Endothelial cell of umbilical vein (primary cell): ENCODE measurements around the gene CYP4V2. TPM values are rescaled to one million over a fixed set of nuclear protein-coding genes. Genes with fewer than 3 reads are reported as not detected.

ENCODE experiments used
- BruUV-seq: library from RNA; stranded (reverse); fragments of 400-500 nt; replicated peaks from 2 replicates; lab custom pipeline; 2021; lab: Mats Ljungman, UMichigan
- CTCF ChIA-PET: fragments of 300-600, 350-600 bp; sonication (Branson Sonifier 250); formaldehyde crosslinking; loops from one replicate; lab custom pipeline; 2021; ENCODE audit warnings: antibody characterized with exemption, inconsistent platforms; lab: Charles Lee
- POLR2A ChIA-PET: fragments of 300-600, 350-600 bp; sonication (Branson Sonifier 250); formaldehyde crosslinking; loops from one replicate; lab custom pipeline; 2021; ENCODE audit warnings: antibody characterized with exemption, inconsistent platforms; lab: Charles Lee
- DNase-seq: peaks from one replicate; pipeline ENCODE4 v3.0.0-alpha.2; 2011; ENCODE audit warnings: low read depth, low spot score
- FAIRE-seq: peaks from 2 replicates; lab custom pipeline; 2011; peaks lifted over from hg19 to GRCh38; lab: Jason Lieb, UNC
- H2AFZ ChIP-seq: 2 replicates; pipeline ENCODE4 v1.6.0; 2012; ENCODE audit warnings: low read depth, low read length, control low read depth, inconsistent platforms
- H3K27ac ChIP-seq: 2 replicates; pipeline ENCODE4 v1.5.1; 2011; ENCODE audit warnings: low read depth, mild to moderate bottlenecking, control low read depth, low read length, moderate library complexity; ENCODE audit not compliant: insufficient read depth
- H3K27me3 ChIP-seq, 2 experiments: 2 replicates each; pipeline versions ENCODE4 v1.6.0 to v1.6.1; 2011; ENCODE audit warnings: low read length in 2 of 2, mixed read lengths in 1 of 2; ENCODE audit not compliant: control insufficient read depth in 2 of 2, insufficient read depth in 2 of 2
- H3K36me3 ChIP-seq, 2 experiments: 2 replicates in 1 of 2; 3 replicates in 1 of 2; pipeline ENCODE4 v1.5.1; 2011; ENCODE audit warnings: low read length in 2 of 2, mild to moderate bottlenecking in 1 of 2, moderate library complexity in 1 of 2; ENCODE audit not compliant: control insufficient read depth in 2 of 2, insufficient read depth in 2 of 2; ENCODE audit errors: extremely low read depth in 1 of 2
- H3K4me1 ChIP-seq: 3 replicates; pipeline ENCODE4 v1.5.1; 2011; ENCODE audit warnings: mild to moderate bottlenecking, low read length; ENCODE audit not compliant: control insufficient read depth, insufficient read depth; ENCODE audit errors: extremely low read depth
- H3K4me2 ChIP-seq: 2 replicates; pipeline ENCODE4 v1.6.1; 2011; ENCODE audit warnings: low read length, control low read depth, mixed read lengths; ENCODE audit not compliant: insufficient read depth
- H3K4me3 ChIP-seq, 3 experiments: fragments of 200-600 bp in 1 of 3; sonication (generic), shearing (Covaris generic) in 1 of 3; replicated peaks in 1 of 3; 2 replicates each; pipeline ENCODE4 v1.5.1; 2011 to 2016; ENCODE audit warnings: control low read depth in 3 of 3, low read length in 3 of 3, mild to moderate bottlenecking in 2 of 3, inconsistent platforms in 1 of 3, low read depth in 1 of 3, moderate library complexity in 1 of 3; ENCODE audit not compliant: insufficient read depth in 1 of 3
- H3K79me2 ChIP-seq: 2 replicates; pipeline ENCODE4 v1.6.0; 2012; ENCODE audit warnings: low read length, inconsistent platforms; ENCODE audit not compliant: control insufficient read depth, insufficient read depth
- H3K9ac ChIP-seq: replicated peaks from 2 replicates; pipeline ENCODE3; 2011; ENCODE audit warnings: low read length, control low read depth; ENCODE audit not compliant: insufficient read depth; ENCODE audit errors: extremely low read depth
- H3K9me1 ChIP-seq: replicated peaks from 3 replicates; pipeline ENCODE4 v1.6.0; 2011; ENCODE audit warnings: mild to moderate bottlenecking, low read length; ENCODE audit not compliant: control insufficient read depth, insufficient read depth; ENCODE audit errors: extremely low read depth
- H3K9me3 ChIP-seq: replicated peaks from 2 replicates; pipeline ENCODE4 v1.5.1; 2012; ENCODE audit warnings: low read length, inconsistent platforms; ENCODE audit not compliant: control insufficient read depth, insufficient read depth
- H4K20me1 ChIP-seq: replicated peaks from 2 replicates; pipeline ENCODE3; 2011; ENCODE audit warnings: mild to moderate bottlenecking, low read length; ENCODE audit not compliant: control insufficient read depth, insufficient read depth; ENCODE audit errors: extremely low read depth
- CTCF ChIP-seq, 2 donors: IDR thresholded peaks; 1 replicate in 1 of 2; 2 replicates in 1 of 2; pipeline ENCODE4 v1.5.1; 2011; ENCODE audit warnings: low read length in 2 of 2, mild to moderate bottlenecking in 2 of 2, moderate library complexity in 2 of 2, control low read depth in 1 of 2, inconsistent platforms in 1 of 2, low read depth in 1 of 2; ENCODE audit not compliant: insufficient read depth in 1 of 2; ENCODE audit errors: extremely low read depth in 1 of 2
- EZH2 ChIP-seq: IDR thresholded peaks from 2 replicates; pipeline ENCODE4 v1.6.1; 2012; ENCODE audit warnings: borderline replicate concordance, low read depth, mild to moderate bottlenecking, moderate library complexity, low read length, inconsistent platforms; ENCODE audit not compliant: severe bottlenecking
- FOS ChIP-seq: IDR thresholded peaks from 2 replicates; pipeline ENCODE4 v1.6.1; 2011; ENCODE audit warnings: mild to moderate bottlenecking, low read length, moderate library complexity, borderline replicate concordance; ENCODE audit not compliant: insufficient read depth
- GATA2 ChIP-seq: IDR thresholded peaks from 2 replicates; pipeline ENCODE4 v1.7.0; 2011; ENCODE audit warnings: low read depth, mild to moderate bottlenecking, moderate library complexity, mixed read lengths, low read length; ENCODE audit not compliant: insufficient read length, insufficient read depth
- JUN ChIP-seq: IDR thresholded peaks from 2 replicates; pipeline ENCODE4 v1.6.1; 2011; ENCODE audit warnings: borderline replicate concordance, low read depth; ENCODE audit not compliant: insufficient read length, insufficient read depth
- MAX ChIP-seq: IDR thresholded peaks from 2 replicates; pipeline ENCODE4 v1.6.1; 2011; ENCODE audit not compliant: insufficient read depth, insufficient read length
- MYC ChIP-seq: IDR thresholded peaks from one replicate; pipeline ENCODE4 v1.6.1; 2011; ENCODE audit warnings: mild to moderate bottlenecking, low read depth, low read length
- POLR2A ChIP-seq: IDR thresholded peaks from 2 replicates; pipeline ENCODE4 v1.6.1; 2012; ENCODE audit warnings: low read depth, mild to moderate bottlenecking, control low read depth, low read length
- POLR2AphosphoS5 ChIP-seq: IDR thresholded peaks from 2 replicates; pipeline ENCODE4 v1.6.1; 2012; ENCODE audit warnings: low read depth, mild to moderate bottlenecking, control low read depth, low read length, moderate library complexity; ENCODE audit not compliant: insufficient read depth
- dilution Hi-C: fragments of 300-500 bp; cut with MboI; formaldehyde crosslinking; loops from one replicate; pipeline ENCODE4 v1.15.0; 2019; ENCODE audit warnings: low sequenced_read_pairs; ENCODE audit not compliant: extremely low pct_ligation_motif_present
- intact Hi-C: fragments of 100-400 bp; cut with micrococcal nuclease; formaldehyde crosslinking; loops from one replicate; pipeline ENCODE4 v1.10.0; 2022
- polyA plus RNA-seq, 4 experiments: library from polyadenylated mRNA; depleted of rRNA in 3 of 4; stranded (reverse) in 3 of 4; unstranded in 1 of 4; fragments of >200 nt; gene quantifications; 2 replicates each; pipeline versions ENCODE4 v1.2.1 to v1.2.3, GENCODE V29; 2011 to 2012; ENCODE audit warnings: missing spikeins in 1 of 4
- total RNA-seq: library from RNA; stranded (reverse); gene quantifications from 2 replicates; pipeline ENCODE4 v1.2.3, GENCODE V29; 2021

CYP4V2 gene
- total and polyA plus RNA-seq, 2 donors (not counting 3 experiments of a cell fraction or from before 2014, with no cell fraction given), result 0.28 to 1.7 TPM

- no peak overlapping the region for H3K4me3 ChIP-seq
- no TSS peak for BruUV-seq
- no peaks in the 10 kb centered on the region for H3K9me3 ChIP-seq
- DNase-seq, result no peak
- H3K79me2 ChIP-seq, result no peaks in the 10 kb centered on the region
- no peak overlapping the region for H3K9ac ChIP-seq
- intact Hi-C loops, result loop anchor here (2.0 to 10.0 kb wide), 2 partner anchors 45 to 1365 kb away; partner anchors contain the start of gene ACSL1
- dilution Hi-C loops, result no loop called here
- no peaks in the 10 kb centered on the region for H3K36me3 ChIP-seq
- no peaks in the 10 kb centered on the region for H3K9me1 ChIP-seq
- ChIA-PET POLR2A (no interaction called here), CTCF (no interaction called here)
- H3K4me2 ChIP-seq, result no peak overlapping the region
- no peak for FAIRE-seq
- H3K27ac ChIP-seq, result no peak overlapping the region
- no peaks in the 10 kb centered on the region for H4K20me1 ChIP-seq
- H3K4me1 ChIP-seq, result peaks cover 8% of the 10 kb centered on the region
- no peak overlapping the region for H2AFZ ChIP-seq
- peaks cover 4 to 6% of the 10 kb centered on the region in 2 experiments for H3K27me3 ChIP-seq
- TF ChIP-seq CTCF (IDR thresholded peaks at IDR 0.05; ENCODE audit: extremely low read depth in 1 of 2, insufficient read depth in 1 of 2, low read depth in 1 of 2, low read length in 2 of 2) (no peak), FOS (no peak), JUN (no peak), POLR2A (no peak), MYC (no peak)
These were observed 1.7 kb upstream of the CYP4V2 start for GRCh38 chr4:186189656-186190055.

- dilution Hi-C loops (no loop called here), intact Hi-C loops (loop anchor here (1.0 to 10.0 kb wide), 3 partner anchors 46 to 1366 kb away; partner anchors contain the start of genes ACSL1 and TLR3)
- peaks cover 8% of the 10 kb centered on the region for H3K4me1 ChIP-seq
- no peaks in the 10 kb centered on the region for H3K79me2 ChIP-seq
- H3K27me3 ChIP-seq, result peaks cover 4 to 6% of the 10 kb centered on the region in 2 experiments
- H2AFZ ChIP-seq, result peak overlapping the region; percentile 88
- H3K4me2 ChIP-seq, result peak overlapping the region; percentile 60
- ChIA-PET CTCF (interaction anchor here (0.7 kb wide), 1 partner anchor 53 kb away, joined by 3 read pairs; no protein-coding TSS in a partner anchor), POLR2A (no interaction called here)
- no peaks in the 10 kb centered on the region for H3K9me1 ChIP-seq
- peak overlapping the region; percentile 56 to 74 (median 68) for H3K4me3 ChIP-seq
- H4K20me1 ChIP-seq, result no peaks in the 10 kb centered on the region
- no TSS peak for BruUV-seq
- H3K9ac ChIP-seq, result peak overlapping the region; percentile 49
- no peaks in the 10 kb centered on the region for H3K9me3 ChIP-seq
- FAIRE-seq (peak; percentile 4), DNase-seq (no peak)
- H3K27ac ChIP-seq, result no peak overlapping the region
- TF ChIP-seq GATA2 (no peak), EZH2 (no peak), MYC (no peak), POLR2A (no peak), MAX (no peak), JUN (no peak), CTCF (IDR thresholded peaks at IDR 0.05; ENCODE audit: extremely low read depth in 1 of 2, insufficient read depth in 1 of 2, low read depth in 1 of 2, low read length in 2 of 2) (no peak), POLR2AphosphoS5 (no peak), FOS (no peak)
- H3K36me3 ChIP-seq, result no peaks in the 10 kb centered on the region
These were observed 677 bp upstream of the CYP4V2 start for GRCh38 chr4:186190581-186191199.
